Measurements from ENCODE around the gene RFX3. TPM values are rescaled to one million over a fixed set of nuclear protein-coding genes. Genes with fewer than 3 reads are reported as not detected.
A peak's percentile ranks its signal among the peaks of the same experiment; 100 is the strongest.

RFX3 gene
- total RNA-seq, 1 donor from 2014 or later: 1.6 TPM

DNA sequence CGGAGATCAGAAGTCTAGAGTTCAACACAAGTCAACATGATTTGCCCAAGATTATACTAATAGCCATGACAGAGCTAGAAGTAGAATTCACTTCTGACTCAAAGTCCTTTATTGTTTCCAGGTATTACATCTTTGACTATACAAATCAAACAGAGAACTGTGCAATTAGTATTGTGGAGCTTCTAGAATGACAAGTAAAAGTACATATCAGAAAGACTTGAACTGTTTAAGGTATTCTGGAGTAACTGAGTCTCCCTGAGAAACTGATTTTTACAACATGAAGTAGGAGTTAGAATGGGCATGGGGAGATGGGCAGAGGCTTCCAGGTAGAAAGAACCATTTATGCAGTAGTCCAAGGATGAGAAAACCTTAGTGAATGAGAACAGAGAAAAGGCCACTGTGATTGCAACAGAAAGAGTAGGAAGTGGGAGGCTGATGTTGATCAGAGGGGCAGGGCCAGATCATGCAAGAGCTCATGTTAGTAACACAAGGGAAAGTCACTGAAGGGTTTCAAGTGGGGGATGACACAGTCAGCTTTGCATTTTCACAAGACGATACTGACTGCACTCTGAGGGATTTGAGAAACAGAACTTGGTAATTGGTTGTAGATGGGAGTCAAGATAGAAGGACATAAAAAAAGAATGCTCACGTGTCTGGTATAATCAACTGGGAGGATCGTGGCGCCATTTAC lies 280.7 kb downstream of the RFX3 start:
- no peak for DNase-seq (ENCODE audit: low read depth)
- Histone ChIP-seq H3K36me3 (ENCODE audit: control insufficient read depth, insufficient read depth, low read length) (no peaks in the 10 kb centered on the region), H3K27me3 (ENCODE audit: control insufficient read depth, insufficient read depth, low read length) (no peaks in the 10 kb centered on the region), H3K4me3 (ENCODE audit: low read depth, low read length) (no peak overlapping the region)
- no peak for FAIRE-seq
- TF ChIP-seq, protein P1, sequence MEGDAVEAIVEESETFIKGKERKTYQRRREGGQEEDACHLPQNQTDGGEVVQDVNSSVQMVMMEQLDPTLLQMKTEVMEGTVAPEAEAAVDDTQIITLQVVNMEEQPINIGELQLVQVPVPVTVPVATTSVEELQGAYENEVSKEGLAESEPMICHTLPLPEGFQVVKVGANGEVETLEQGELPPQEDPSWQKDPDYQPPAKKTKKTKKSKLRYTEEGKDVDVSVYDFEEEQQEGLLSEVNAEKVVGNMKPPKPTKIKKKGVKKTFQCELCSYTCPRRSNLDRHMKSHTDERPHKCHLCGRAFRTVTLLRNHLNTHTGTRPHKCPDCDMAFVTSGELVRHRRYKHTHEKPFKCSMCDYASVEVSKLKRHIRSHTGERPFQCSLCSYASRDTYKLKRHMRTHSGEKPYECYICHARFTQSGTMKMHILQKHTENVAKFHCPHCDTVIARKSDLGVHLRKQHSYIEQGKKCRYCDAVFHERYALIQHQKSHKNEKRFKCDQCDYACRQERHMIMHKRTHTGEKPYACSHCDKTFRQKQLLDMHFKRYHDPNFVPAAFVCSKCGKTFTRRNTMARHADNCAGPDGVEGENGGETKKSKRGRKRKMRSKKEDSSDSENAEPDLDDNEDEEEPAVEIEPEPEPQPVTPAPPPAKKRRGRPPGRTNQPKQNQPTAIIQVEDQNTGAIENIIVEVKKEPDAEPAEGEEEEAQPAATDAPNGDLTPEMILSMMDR (IDR thresholded peaks at IDR 0.05; ENCODE audit: insufficient read depth, low read length, severe bottlenecking): no peak

GRCh38 chr9:3243683-3244082 lies 282.1 kb downstream of the RFX3 start:
- DNase-seq (ENCODE audit: low read depth): no peak
- no peak overlapping the region for H3K4me3 ChIP-seq (ENCODE audit: low read depth, low read length)
- no peak for FAIRE-seq
- no peaks in the 10 kb centered on the region for H3K27me3 ChIP-seq (ENCODE audit: control insufficient read depth, insufficient read depth, low read length)
- no peaks in the 10 kb centered on the region for H3K36me3 ChIP-seq (ENCODE audit: control insufficient read depth, insufficient read depth, low read length)
- TF ChIP-seq, protein P1 (IDR thresholded peaks at IDR 0.05; ENCODE audit: insufficient read depth, low read length, severe bottlenecking): no peak

DNA sequence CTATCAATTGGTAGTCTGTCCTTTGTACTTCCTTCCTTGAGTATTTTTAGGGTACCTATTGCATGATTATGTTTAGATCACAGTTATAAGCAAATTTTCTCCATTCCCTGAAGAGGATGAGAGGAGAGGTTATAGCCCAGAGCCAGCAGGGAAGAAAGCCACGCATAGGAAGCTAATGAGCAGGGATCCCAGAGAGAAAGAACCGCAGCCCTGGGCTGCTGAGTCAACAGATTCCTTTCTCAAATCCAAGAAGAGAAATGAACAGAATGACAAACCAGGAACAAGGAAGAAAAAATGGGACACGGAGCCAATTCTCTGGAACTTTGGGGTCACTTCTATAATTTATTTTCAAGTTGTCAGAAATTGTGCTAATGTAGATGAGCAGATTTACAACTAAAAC lies 284.5 kb downstream of the RFX3 start:
- TF ChIP-seq, protein P1 (IDR thresholded peaks at IDR 0.05; ENCODE audit: insufficient read depth, low read length, severe bottlenecking): no peak
- Histone ChIP-seq H3K27me3 (ENCODE audit: control insufficient read depth, insufficient read depth, low read length) (no peaks in the 10 kb centered on the region), H3K36me3 (ENCODE audit: control insufficient read depth, insufficient read depth, low read length) (no peaks in the 10 kb centered on the region), H3K4me3 (ENCODE audit: low read depth, low read length) (no peak overlapping the region)
- DNase-seq (ENCODE audit: low read depth): no peak
- no peak for FAIRE-seq

DNA sequence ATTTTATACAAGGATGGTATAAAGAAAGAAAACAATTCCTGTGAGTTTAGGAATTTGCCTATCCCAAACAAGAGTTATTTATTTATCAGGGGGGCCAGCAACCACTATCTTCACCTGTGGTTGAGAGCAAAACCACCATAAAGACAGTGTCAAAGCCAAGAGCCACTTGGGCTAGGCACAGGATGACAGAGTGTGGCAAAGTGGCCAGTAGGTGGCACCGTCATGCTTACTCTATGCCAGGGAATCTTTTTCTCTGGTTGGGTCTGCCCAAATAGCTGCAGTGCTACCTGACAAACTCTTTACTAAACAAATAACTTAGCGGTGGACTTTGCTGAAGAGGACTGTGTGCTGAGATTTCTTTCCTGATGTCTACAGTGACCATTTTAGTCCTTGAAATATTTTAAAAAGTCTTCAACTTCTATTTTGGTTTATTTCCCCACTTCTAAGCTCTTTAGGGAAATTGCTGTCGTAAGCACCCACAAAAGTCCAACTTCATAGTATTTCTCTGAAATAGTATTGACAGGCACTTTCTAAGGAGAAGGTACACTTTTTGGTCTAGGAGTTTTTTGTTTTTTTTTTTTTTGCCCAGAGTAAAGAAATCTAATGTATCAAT lies 285.0 kb downstream of the RFX3 start:
- FAIRE-seq: no peak

GRCh38 chr9:3239240-3239639 lies 286.6 kb downstream of the RFX3 start:
- no peak for DNase-seq (ENCODE audit: low read depth)
- FAIRE-seq: peak; percentile 90
- H3K36me3 ChIP-seq (ENCODE audit: control insufficient read depth, insufficient read depth, low read length): no peaks in the 10 kb centered on the region
- H3K4me3 ChIP-seq (ENCODE audit: low read depth, low read length): no peak overlapping the region
- H3K27me3 ChIP-seq (ENCODE audit: control insufficient read depth, insufficient read depth, low read length): no peaks in the 10 kb centered on the region
- TF ChIP-seq, protein P1 (IDR thresholded peaks at IDR 0.05; ENCODE audit: insufficient read depth, low read length, severe bottlenecking): no peak

More for the DNA sequence above, 285.0 kb downstream of the RFX3 start:
- TF ChIP-seq, protein P1 (IDR thresholded peaks at IDR 0.05; ENCODE audit: insufficient read depth, low read length, severe bottlenecking): peak; percentile 91
- DNase-seq (ENCODE audit: low read depth): peak; percentile 60
- Histone ChIP-seq H3K36me3 (ENCODE audit: control insufficient read depth, insufficient read depth, low read length) (no peaks in the 10 kb centered on the region), H3K27me3 (ENCODE audit: control insufficient read depth, insufficient read depth, low read length) (no peaks in the 10 kb centered on the region), H3K4me3 (ENCODE audit: low read depth, low read length) (no peak overlapping the region)

Data from bronchial epithelial cell (primary cell).